ENCODE measurements around the gene PRR23E. TPM values are rescaled to one million over a fixed set of nuclear protein-coding genes. Genes with fewer than 3 reads are reported as not detected.

PRR23E gene
- total and polyA plus RNA-seq, 2 donors from 2014 or later: not detected

DNA sequence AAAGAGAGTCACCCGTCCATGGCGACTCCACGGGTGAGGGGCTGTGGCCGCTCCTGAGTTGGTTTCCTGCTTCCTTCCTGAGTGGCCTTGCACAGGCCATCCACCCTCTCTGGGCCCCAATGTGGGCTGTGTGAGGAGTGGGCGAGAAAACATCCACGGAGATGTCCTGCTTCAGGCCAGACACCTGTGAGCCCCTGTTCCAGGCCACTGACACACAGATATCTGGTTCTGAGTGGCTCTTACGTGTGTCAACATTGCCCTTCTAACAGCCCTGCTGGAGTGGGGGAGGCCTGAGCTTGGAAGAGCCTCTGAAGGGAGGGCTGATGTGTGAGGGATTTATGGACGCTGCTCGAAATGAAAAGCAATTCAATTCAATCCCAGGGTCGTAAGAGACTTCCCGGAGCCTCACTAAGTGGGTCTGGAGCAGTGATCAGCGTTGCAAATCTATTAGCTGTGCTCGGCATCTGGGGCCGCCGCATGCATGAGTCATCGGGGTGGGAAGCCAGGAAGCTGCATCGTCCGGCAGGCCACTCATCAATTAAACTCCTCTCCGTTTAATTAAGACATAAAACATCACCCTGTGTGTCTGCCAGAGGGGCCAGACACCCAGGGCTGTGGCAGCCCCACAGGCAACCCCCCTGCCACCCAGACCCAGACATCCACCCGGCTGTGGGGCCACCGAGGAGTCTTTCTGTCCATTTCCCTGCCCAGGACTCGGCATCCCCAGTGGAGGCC lies 20.0 kb upstream of the PRR23E start:
- no peak overlapping the region for H3K4me3 ChIP-seq (ENCODE audit: low read length in 3 of 3)
- no peaks in the 10 kb centered on the region for H3K9me3 ChIP-seq (ENCODE audit: control insufficient read depth in 2 of 3, insufficient read depth in 1 of 3, low read length in 3 of 3)
- intact Hi-C loops (cut with DNase I): no loop called here
- DNase-seq: peak; percentile 69 to 89 (median 85)
- no peak overlapping the region for H3K27ac ChIP-seq (ENCODE audit: low read depth in 2 of 2, low read length in 2 of 2)
- FAIRE-seq: no peak
- no peaks in the 10 kb centered on the region for H3K4me1 ChIP-seq (ENCODE audit: control insufficient read depth in 2 of 3, insufficient read depth in 2 of 3, low read depth in 1 of 3, low read length in 3 of 3)
- H3K9ac ChIP-seq (ENCODE audit: low read length in 3 of 3): no peak overlapping the region
- no peaks in the 10 kb centered on the region for H3K36me3 ChIP-seq (ENCODE audit: control insufficient read depth in 2 of 3, insufficient read depth in 3 of 3, low read length in 3 of 3)
- H3K27me3 ChIP-seq (ENCODE audit: control insufficient read depth, insufficient read depth, low read length): no peaks in the 10 kb centered on the region
- TF ChIP-seq CTCF (IDR thresholded peaks at IDR 0.05; ENCODE audit: borderline replicate concordance, extremely low read depth, insufficient read depth): no peak

DNA sequence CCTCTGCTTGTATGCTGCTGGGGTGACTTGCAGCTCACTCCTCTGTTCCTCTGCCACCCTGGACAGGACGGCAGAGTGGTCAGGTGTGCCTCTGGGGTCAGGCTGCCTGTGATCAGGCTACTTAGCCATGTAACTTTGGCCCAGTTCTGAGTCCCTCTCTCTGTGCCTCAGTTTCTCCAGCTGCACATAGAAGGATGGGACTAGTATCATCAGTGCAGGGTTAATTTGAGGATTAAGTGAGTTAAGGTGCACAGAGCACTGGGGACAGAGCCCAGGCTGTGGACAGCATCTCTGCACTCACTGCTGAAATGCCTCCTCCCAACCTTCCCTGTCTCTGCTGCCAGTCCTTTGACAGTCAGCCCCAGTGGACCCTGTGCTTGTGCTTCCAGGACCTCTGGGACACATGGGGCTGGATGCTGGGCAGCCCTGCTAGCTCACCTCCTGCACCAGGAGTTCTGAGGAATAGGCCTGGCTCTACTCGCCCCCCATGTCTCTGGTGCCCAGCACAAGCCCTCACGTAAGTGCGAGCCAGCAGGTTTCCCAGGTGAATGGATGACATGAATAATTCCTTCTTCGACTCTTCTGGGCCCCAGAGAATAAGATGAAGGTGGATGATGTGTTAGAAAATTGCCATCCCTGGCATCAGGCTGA lies 19.3 kb upstream of the PRR23E start:
- intact Hi-C loops (cut with DNase I): no loop called here
- Histone ChIP-seq H3K36me3 (ENCODE audit: control insufficient read depth in 2 of 3, insufficient read depth in 3 of 3, low read length in 3 of 3) (no peaks in the 10 kb centered on the region), H3K27ac (ENCODE audit: low read depth in 2 of 2, low read length in 2 of 2) (no peak overlapping the region), H3K4me3 (ENCODE audit: low read length in 3 of 3) (no peak overlapping the region), H3K9me3 (ENCODE audit: control insufficient read depth in 2 of 3, insufficient read depth in 1 of 3, low read length in 3 of 3) (no peaks in the 10 kb centered on the region), H3K27me3 (ENCODE audit: control insufficient read depth, insufficient read depth, low read length) (no peaks in the 10 kb centered on the region), H3K9ac (ENCODE audit: low read length in 3 of 3) (no peak overlapping the region), H3K4me1 (ENCODE audit: control insufficient read depth in 2 of 3, insufficient read depth in 2 of 3, low read depth in 1 of 3, low read length in 3 of 3) (no peaks in the 10 kb centered on the region)
- DNase-seq (peak in 1 of 5 donors; percentile 57), FAIRE-seq (no peak)
- no peak for TF ChIP-seq CTCF (IDR thresholded peaks at IDR 0.05; ENCODE audit: borderline replicate concordance, extremely low read depth, insufficient read depth)

- FAIRE-seq (no peak), DNase-seq (no peak)
- intact Hi-C loops (cut with DNase I): no loop called here
- Histone ChIP-seq H3K36me3 (ENCODE audit: control insufficient read depth in 2 of 3, insufficient read depth in 3 of 3, low read length in 3 of 3) (no peaks in the 10 kb centered on the region), H3K9ac (ENCODE audit: low read length in 3 of 3) (no peak overlapping the region), H3K27me3 (ENCODE audit: control insufficient read depth, insufficient read depth, low read length) (no peaks in the 10 kb centered on the region), H3K9me3 (ENCODE audit: control insufficient read depth in 2 of 3, insufficient read depth in 1 of 3, low read length in 3 of 3) (no peaks in the 10 kb centered on the region), H3K4me1 (ENCODE audit: control insufficient read depth in 2 of 3, insufficient read depth in 2 of 3, low read depth in 1 of 3, low read length in 3 of 3) (no peaks in the 10 kb centered on the region), H3K4me3 (ENCODE audit: low read length in 3 of 3) (no peak overlapping the region), H3K27ac (ENCODE audit: low read depth in 2 of 2, low read length in 2 of 2) (no peak overlapping the region)
- TF ChIP-seq CTCF (IDR thresholded peaks at IDR 0.05; ENCODE audit: borderline replicate concordance, extremely low read depth, insufficient read depth): no peak
Observed at GRCh38 chr3:127174284-127174683, 18.6 kb upstream of the PRR23E start.
